AG09309 (cell line): ENCODE data around the gene TMEM256.

ENCODE experiments used
- DNase-seq: peaks from one replicate; pipeline ENCODE4 v3.0.0-alpha.2; 2010; ENCODE audit warnings: low read depth
- H3K4me3 ChIP-seq: 2 replicates; pipeline ENCODE4 v1.5.1; 2011; ENCODE audit warnings: mild to moderate bottlenecking, low read depth, low read length, moderate library complexity; ENCODE audit not compliant: control insufficient read depth
- CTCF ChIP-seq: IDR thresholded peaks from 2 replicates; pipeline ENCODE4 v1.5.1; 2011; ENCODE audit warnings: mild to moderate bottlenecking, low read depth, low read length, inconsistent platforms; ENCODE audit not compliant: insufficient read depth, control insufficient read depth; ENCODE audit errors: missing control alignments

The TMEM256 gene

DNA sequence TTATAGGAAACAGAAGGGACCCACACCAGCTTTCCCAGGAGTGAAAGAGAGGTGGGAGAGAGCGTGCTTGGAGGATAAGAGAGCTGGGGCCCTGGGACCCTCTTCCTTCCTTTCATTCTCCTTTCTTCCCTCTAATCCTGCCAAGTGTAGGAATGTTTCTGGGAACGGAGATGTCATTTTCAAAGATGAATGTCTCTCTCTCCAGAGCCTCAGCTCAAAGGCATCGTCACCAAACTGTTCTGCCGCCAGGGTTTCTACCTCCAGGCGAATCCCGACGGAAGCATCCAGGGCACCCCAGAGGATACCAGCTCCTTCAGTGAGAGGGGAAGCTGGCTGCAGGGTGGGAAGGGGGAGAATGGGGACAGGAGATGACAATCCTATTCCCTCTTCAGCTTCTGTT is 37.4 kb upstream of the TMEM256 start:
- no peak overlapping the region for H3K4me3 ChIP-seq
- no peak for TF ChIP-seq CTCF
- DNase-seq = no peak

GRCh38 chr17:7440834-7441195 is 36.9 kb upstream of the TMEM256 start:
- TF ChIP-seq CTCF = peak; percentile 11
- DNase-seq = no peak
- no peak overlapping the region; the same call in 1 of the 2 replicates for H3K4me3 ChIP-seq

GRCh38 chr17:7440113-7440833 is 36.4 kb upstream of the TMEM256 start:
- DNase-seq = no peak
- peak overlapping the region; percentile 45 for H3K4me3 ChIP-seq
- TF ChIP-seq CTCF = no peak

GRCh38 chr17:7439462-7440112 is 35.7 kb upstream of the TMEM256 start, which contains the start of gene FGF11:
Gene FGF11 (plus strand): TSS chr17:7439512. CDS start chr17:7439621, 109 bp downstream.
- DNase-seq = no peak
- peak within 1 kb of the TSS; percentile 45 for H3K4me3 ChIP-seq
- TF ChIP-seq CTCF = no peak

DNA sequence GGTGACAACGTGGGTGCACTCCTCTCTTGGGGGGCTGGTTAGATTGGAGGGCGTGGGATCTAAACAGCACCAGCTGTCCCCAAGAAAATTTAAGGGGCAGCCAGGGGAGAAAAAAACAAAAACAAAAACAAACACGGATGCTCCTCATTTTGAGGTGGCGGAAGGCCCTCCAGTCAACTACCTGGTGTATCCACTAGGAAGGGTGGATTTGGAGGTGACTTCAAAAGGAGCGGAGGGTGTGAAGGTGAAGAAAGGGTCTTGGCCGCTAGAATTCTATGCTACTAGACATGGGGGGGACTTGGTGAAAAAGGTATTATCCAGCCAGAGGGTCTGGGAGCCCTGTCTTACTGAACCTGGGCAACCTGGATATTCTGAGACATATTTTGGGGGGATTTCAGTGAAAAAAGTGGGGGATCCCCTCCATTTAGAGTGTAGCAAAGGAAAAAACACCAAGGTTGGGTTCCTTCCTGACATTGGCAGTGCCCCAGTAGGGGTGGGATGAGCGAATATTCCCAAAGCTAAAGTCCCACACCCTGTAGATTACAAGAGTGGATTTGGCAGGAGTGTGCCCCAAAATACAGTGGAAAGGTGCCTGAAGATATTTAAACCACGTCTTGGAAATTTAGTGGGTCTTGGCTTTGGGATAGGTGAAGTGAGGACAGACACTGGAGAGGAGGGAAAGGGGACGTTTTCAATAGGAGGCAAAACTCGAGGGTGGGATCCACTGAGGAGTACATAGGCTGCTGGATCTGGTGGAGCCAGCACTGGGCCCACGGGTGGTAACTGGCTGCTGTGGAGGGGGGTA is 35.0 kb upstream of the TMEM256 start:
- DNase-seq = no peak
- no peak overlapping the region for H3K4me3 ChIP-seq
- TF ChIP-seq CTCF = no peak

- DNase-seq = no peak
- H3K4me3 ChIP-seq = peak overlapping the region; percentile 16; the same call in 1 of the 2 replicates
- TF ChIP-seq CTCF = no peak
Measured at GRCh38 chr17:7437950-7438614, 34.2 kb upstream of the TMEM256 start.
